HEK293 (cell line): ENCODE results near the gene PPOX.

Experiments used
- CTCF ChIA-PET: fragments of 350-600 bp; formaldehyde crosslinking; extraction: SDS; loops from one replicate; lab custom pipeline; 2021; ENCODE audit warnings: antibody characterized with exemption; lab: Yijun Ruan, JAX
- POLR2A ChIA-PET: fragments of 300-600 bp; formaldehyde crosslinking; extraction: SDS; loops from one replicate; lab custom pipeline; 2020; ENCODE audit warnings: antibody characterized with exemption, inconsistent platforms; lab: Yijun Ruan, JAX
- H3K27ac ChIP-seq: fragments of 200-500 bp; sonication (Bioruptor generic); 2 replicates; pipeline ENCODE4 v1.5.1; 2014; ENCODE audit warnings: low read depth, low read length, control low read depth, inconsistent platforms; ENCODE audit errors: extremely low read depth
- H3K36me3 ChIP-seq, 2 experiments: fragments of 200-500 bp in 1 of 2; sonication (Bioruptor generic) in 1 of 2; 1 replicate in 1 of 2; 2 replicates in 1 of 2; pipeline ENCODE4 v1.5.1; 2014 to 2017; ENCODE audit warnings: inconsistent platforms in 2 of 2, low read length in 2 of 2; ENCODE audit not compliant: control insufficient read depth in 2 of 2, insufficient read depth in 1 of 2
- H3K4me1 ChIP-seq: fragments of 200-500 bp; sonication (Bioruptor generic); 2 replicates; pipeline ENCODE4 v1.5.1; 2014; ENCODE audit warnings: mild to moderate bottlenecking, low read length, inconsistent platforms; ENCODE audit not compliant: control insufficient read depth, insufficient read depth
- H3K4me3 ChIP-seq: 2 replicates; pipeline ENCODE4 v1.5.1; 2011; ENCODE audit warnings: low read depth, mild to moderate bottlenecking, control low read depth, low read length, moderate library complexity
- H3K9me3 ChIP-seq: fragments of 200-500 bp; sonication (Bioruptor generic); 2 replicates; pipeline ENCODE4 v1.5.1; 2014; ENCODE audit warnings: low read depth, low read length, inconsistent platforms; ENCODE audit not compliant: control insufficient read depth, insufficient read depth
- GLIS2 ChIP-seq: fragments of 450-650 bp; formaldehyde crosslinking; IDR thresholded peaks from 2 replicates; pipeline ENCODE4 v1.5.1; 2016; ENCODE audit warnings: missing biosample characterization, missing genetic modification characterization
- KLF1 ChIP-seq: fragments of 450-650 bp; formaldehyde crosslinking; IDR thresholded peaks from 2 replicates; pipeline ENCODE4 v1.5.1; 2016; ENCODE audit warnings: missing biosample characterization, missing genetic modification characterization
- KLF16 ChIP-seq: fragments of 450-650 bp; formaldehyde crosslinking; IDR thresholded peaks from 2 replicates; pipeline ENCODE4 v1.5.1; 2017; ENCODE audit warnings: missing biosample characterization, missing genetic modification characterization
- KLF7 ChIP-seq: fragments of 450-650 bp; formaldehyde crosslinking; IDR thresholded peaks from 2 replicates; pipeline ENCODE4 v1.5.1; 2016; ENCODE audit warnings: missing biosample characterization, missing genetic modification characterization, borderline replicate concordance
- OVOL3 ChIP-seq: fragments of 450-650 bp; formaldehyde crosslinking; IDR thresholded peaks from 2 replicates; pipeline ENCODE4 v1.5.1; 2016; ENCODE audit warnings: missing biosample characterization, missing genetic modification characterization
- PRDM1 ChIP-seq: fragments of 450-650 bp; formaldehyde crosslinking; IDR thresholded peaks from 2 replicates; pipeline ENCODE4; 2016; ENCODE audit warnings: missing biosample characterization, missing genetic modification characterization
- SALL2 ChIP-seq: fragments of 450-650 bp; formaldehyde crosslinking; IDR thresholded peaks from 2 replicates; pipeline ENCODE4 v1.5.0; 2017; ENCODE audit warnings: missing biosample characterization, mild to moderate bottlenecking, missing genetic modification characterization, borderline replicate concordance
- SP3 ChIP-seq: fragments of 450-650 bp; formaldehyde crosslinking; IDR thresholded peaks from 2 replicates; pipeline ENCODE4 v1.5.1; 2016; ENCODE audit warnings: missing biosample characterization, missing genetic modification characterization
- SP7 ChIP-seq: fragments of 450-650 bp; formaldehyde crosslinking; IDR thresholded peaks from 2 replicates; pipeline ENCODE4 v1.5.1; 2016; ENCODE audit warnings: missing biosample characterization, missing genetic modification characterization
- WT1 ChIP-seq: fragments of 450-650 bp; formaldehyde crosslinking; IDR thresholded peaks from 2 replicates; pipeline ENCODE4 v1.5.1; 2016; ENCODE audit warnings: missing biosample characterization, missing genetic modification characterization
- ZNF10 ChIP-seq: fragments of 450-650 bp; formaldehyde crosslinking; IDR thresholded peaks from 2 replicates; pipeline ENCODE4 v1.5.1; 2017; ENCODE audit warnings: missing biosample characterization, missing genetic modification characterization
- ZNF140 ChIP-seq: fragments of 450-650 bp; formaldehyde crosslinking; IDR thresholded peaks from 2 replicates; pipeline ENCODE4 v1.5.1; 2016; ENCODE audit warnings: missing biosample characterization, missing genetic modification characterization
- ZNF16 ChIP-seq: fragments of 450-650 bp; formaldehyde crosslinking; IDR thresholded peaks from 2 replicates; pipeline ENCODE4 v1.5.1; 2016; ENCODE audit warnings: low read depth, missing biosample characterization, missing genetic modification characterization
- ZNF184 ChIP-seq: fragments of 450-650 bp; IDR thresholded peaks from 2 replicates; pipeline ENCODE4 v1.5.1; 2018; ENCODE audit warnings: missing biosample characterization, mild to moderate bottlenecking, missing genetic modification characterization
- ZNF202 ChIP-seq: fragments of 450-650 bp; formaldehyde crosslinking; IDR thresholded peaks from 2 replicates; pipeline ENCODE4 v1.5.1; 2016; ENCODE audit warnings: missing biosample characterization, missing genetic modification characterization, borderline replicate concordance
- ZNF211 ChIP-seq: fragments of 450-650 bp; formaldehyde crosslinking; IDR thresholded peaks from 2 replicates; pipeline ENCODE4 v1.5.1; 2016; ENCODE audit warnings: low read depth, missing biosample characterization, missing genetic modification characterization
- ZNF239 ChIP-seq: fragments of 450-650 bp; formaldehyde crosslinking; IDR thresholded peaks from 2 replicates; pipeline ENCODE4 v1.5.1; 2016; ENCODE audit warnings: missing biosample characterization, missing genetic modification characterization
- ZNF24 ChIP-seq: fragments of 450-650 bp; formaldehyde crosslinking; IDR thresholded peaks from 2 replicates; pipeline ENCODE4 v1.5.1; 2016; ENCODE audit warnings: missing biosample characterization, missing genetic modification characterization
- ZNF266 ChIP-seq: fragments of 450-650 bp; formaldehyde crosslinking; IDR thresholded peaks from 2 replicates; pipeline ENCODE4 v1.5.1; 2016; ENCODE audit warnings: missing biosample characterization, missing genetic modification characterization, low read depth
- ZNF366 ChIP-seq: fragments of 450-650 bp; formaldehyde crosslinking; conservative IDR thresholded peaks from 2 replicates; pipeline ENCODE4 v1.5.1; 2016; ENCODE audit warnings: missing biosample characterization, missing genetic modification characterization
- ZNF473 ChIP-seq: fragments of 450-650 bp; formaldehyde crosslinking; IDR thresholded peaks from 2 replicates; pipeline ENCODE4 v1.5.1; 2017; ENCODE audit warnings: missing biosample characterization, missing genetic modification characterization
- ZNF548 ChIP-seq: fragments of 450-650 bp; formaldehyde crosslinking; IDR thresholded peaks from 2 replicates; pipeline ENCODE4 v1.5.1; 2016; ENCODE audit warnings: missing biosample characterization, missing genetic modification characterization
- ZNF830 ChIP-seq: fragments of 450-650 bp; IDR thresholded peaks from 2 replicates; pipeline ENCODE4 v1.5.0; 2018; ENCODE audit warnings: missing biosample characterization, missing genetic modification characterization, low read depth, mild to moderate bottlenecking, moderate library complexity
- ZNF843 ChIP-seq: fragments of 450-650 bp; formaldehyde crosslinking; IDR thresholded peaks from 2 replicates; pipeline ENCODE4 v1.5.1; 2016; ENCODE audit warnings: missing biosample characterization, missing genetic modification characterization
- TF ChIP-seq, protein P1 (sequence below): fragments of 450-650 bp; formaldehyde crosslinking; IDR thresholded peaks from 2 replicates; pipeline ENCODE4 v1.5.1; 2016; ENCODE audit warnings: missing biosample characterization, missing genetic modification characterization, low read depth
- TF ChIP-seq, protein P2 (sequence below): fragments of 450-650 bp; formaldehyde crosslinking; IDR thresholded peaks from 2 replicates; pipeline ENCODE4 v1.5.1; 2017; ENCODE audit warnings: missing biosample characterization, missing genetic modification characterization
- TF ChIP-seq, protein P3 (sequence below): fragments of 450-650 bp; formaldehyde crosslinking; IDR thresholded peaks from 2 replicates; pipeline ENCODE4 v1.5.1; 2016; ENCODE audit warnings: missing biosample characterization, missing genetic modification characterization

PPOX gene

DNA sequence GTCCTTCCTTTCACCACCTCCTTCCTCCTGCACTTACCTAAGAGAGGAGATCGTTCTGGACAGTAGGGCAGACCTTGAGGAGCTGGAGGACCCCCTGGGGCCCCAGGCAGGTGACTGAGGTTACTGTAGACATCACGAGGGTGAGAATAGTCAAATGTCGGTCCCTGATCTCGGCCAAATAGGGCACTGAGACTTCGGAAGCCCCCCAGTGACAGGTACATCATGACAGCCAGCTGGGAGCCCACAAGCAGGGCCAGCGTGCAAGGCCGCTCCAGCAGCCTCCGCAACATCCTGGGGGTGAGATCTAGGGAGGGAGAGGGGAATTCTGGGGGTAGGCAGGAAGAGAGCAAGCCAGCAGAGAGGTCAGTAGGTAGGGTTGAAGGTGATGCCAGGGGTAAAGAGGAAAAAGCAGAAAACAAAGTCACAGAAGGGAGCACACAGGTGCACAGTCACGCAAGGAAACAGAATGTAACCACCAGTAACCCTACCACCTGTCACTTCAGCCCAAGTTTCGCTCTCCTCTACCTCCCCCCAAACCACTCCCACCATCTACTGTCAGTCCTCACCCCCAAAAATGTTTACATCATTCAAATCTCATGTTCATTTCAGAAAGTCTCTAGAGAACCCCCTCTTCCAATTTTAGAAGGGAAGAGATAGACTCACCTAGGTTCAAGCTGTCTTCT lies 9.7 kb downstream of the PPOX start (continued):
- no peak for TF ChIP-seq WT1 (tag by site-specific recombination)
- TF ChIP-seq ZNF24 (tag by site-specific recombination) = no peak
- no peak for TF ChIP-seq ZNF473 (tag by site-specific recombination)

DNA sequence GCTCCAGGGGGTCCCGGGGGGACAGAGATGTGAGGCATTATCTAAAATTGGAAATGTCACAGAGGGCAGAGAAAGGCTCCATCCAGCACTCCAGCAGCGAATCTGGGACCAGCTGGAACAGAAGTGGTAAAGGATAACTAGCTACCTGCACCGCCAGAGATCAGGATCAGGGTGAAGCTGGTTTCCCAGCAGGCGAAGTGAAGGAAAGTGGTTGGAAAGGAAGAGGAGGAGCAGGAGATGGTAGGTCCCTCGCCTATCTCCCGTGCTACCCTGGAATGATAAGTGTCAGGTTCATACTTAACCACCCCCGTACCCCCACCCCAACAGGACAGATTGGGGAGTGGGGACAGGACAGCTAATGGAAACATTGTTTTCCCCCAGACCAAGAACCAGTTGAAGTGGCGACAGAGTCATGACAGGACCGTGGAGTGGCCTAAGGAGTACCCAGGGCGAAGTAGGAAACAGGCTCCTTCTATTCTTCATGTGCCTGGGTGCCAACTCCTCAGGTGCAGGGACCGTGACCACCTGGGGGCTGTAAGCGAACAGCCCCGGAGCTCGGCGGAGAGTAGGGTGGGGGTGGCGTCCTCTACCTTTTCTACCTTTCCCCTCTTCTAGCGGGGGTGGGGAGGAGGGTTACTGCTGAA lies 10.4 kb downstream of the PPOX start:
- TF ChIP-seq, protein P1, sequence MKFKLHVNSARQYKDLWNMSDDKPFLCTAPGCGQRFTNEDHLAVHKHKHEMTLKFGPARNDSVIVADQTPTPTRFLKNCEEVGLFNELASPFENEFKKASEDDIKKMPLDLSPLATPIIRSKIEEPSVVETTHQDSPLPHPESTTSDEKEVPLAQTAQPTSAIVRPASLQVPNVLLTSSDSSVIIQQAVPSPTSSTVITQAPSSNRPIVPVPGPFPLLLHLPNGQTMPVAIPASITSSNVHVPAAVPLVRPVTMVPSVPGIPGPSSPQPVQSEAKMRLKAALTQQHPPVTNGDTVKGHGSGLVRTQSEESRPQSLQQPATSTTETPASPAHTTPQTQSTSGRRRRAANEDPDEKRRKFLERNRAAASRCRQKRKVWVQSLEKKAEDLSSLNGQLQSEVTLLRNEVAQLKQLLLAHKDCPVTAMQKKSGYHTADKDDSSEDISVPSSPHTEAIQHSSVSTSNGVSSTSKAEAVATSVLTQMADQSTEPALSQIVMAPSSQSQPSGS = no peak
- no peak for TF ChIP-seq SALL2
- TF ChIP-seq ZNF10 (tag by site-specific recombination) = peak; percentile 85
- TF ChIP-seq KLF7 (tag by site-specific recombination) = no peak
- no peak for TF ChIP-seq ZNF548
- TF ChIP-seq, protein P2, sequence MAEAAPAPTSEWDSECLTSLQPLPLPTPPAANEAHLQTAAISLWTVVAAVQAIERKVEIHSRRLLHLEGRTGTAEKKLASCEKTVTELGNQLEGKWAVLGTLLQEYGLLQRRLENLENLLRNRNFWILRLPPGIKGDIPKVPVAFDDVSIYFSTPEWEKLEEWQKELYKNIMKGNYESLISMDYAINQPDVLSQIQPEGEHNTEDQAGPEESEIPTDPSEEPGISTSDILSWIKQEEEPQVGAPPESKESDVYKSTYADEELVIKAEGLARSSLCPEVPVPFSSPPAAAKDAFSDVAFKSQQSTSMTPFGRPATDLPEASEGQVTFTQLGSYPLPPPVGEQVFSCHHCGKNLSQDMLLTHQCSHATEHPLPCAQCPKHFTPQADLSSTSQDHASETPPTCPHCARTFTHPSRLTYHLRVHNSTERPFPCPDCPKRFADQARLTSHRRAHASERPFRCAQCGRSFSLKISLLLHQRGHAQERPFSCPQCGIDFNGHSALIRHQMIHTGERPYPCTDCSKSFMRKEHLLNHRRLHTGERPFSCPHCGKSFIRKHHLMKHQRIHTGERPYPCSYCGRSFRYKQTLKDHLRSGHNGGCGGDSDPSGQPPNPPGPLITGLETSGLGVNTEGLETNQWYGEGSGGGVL (tag by site-specific recombination) = 0 out of 2 replicates have a peak, but pooled peaks have one; percentile 67
- no peak for TF ChIP-seq ZNF830
- no peak for TF ChIP-seq OVOL3
- TF ChIP-seq PRDM1 (tag by site-specific recombination) = peak; percentile 90
- TF ChIP-seq GLIS2 (tag by site-specific recombination) = no peak
- TF ChIP-seq ZNF366 (tag by site-specific recombination) = peak; percentile 48
- no peak for TF ChIP-seq ZNF239
- TF ChIP-seq ZNF184 = no peak
- TF ChIP-seq ZNF473 (tag by site-specific recombination) = no peak
- no peak for TF ChIP-seq ZNF211
- no peak for TF ChIP-seq ZNF140
- no peak for TF ChIP-seq ZNF843 (tag by site-specific recombination)
- TF ChIP-seq, all 188 proteins: peak for 4
- H3K36me3 ChIP-seq = peaks cover 13 to 45% of the 10 kb centered on the region in 2 experiments; a peak in 2 of 3 replicates
- H3K4me3 ChIP-seq = peak overlapping the region; percentile 88
- H3K4me1 ChIP-seq = no peaks in the 10 kb centered on the region
- no peak overlapping the region; the same call in 1 of the 2 replicates for H3K27ac ChIP-seq
- ChIA-PET CTCF (interaction anchor here (0.7 to 2.9 kb wide), 5 partner anchors 10 to 205 kb away, joined by 3 to 23 read pairs (median 4); partner anchors contain the start of gene PPOX), POLR2A (interaction anchor here (0.9 to 3.3 kb wide), 7 partner anchors 10 to 131 kb away, joined by 3 to 39 read pairs (median 5); partner anchors contain the start of genes NDUFS2, PPOX, TOMM40L and USF1)
- H3K9me3 ChIP-seq = no peaks in the 10 kb centered on the region

DNA sequence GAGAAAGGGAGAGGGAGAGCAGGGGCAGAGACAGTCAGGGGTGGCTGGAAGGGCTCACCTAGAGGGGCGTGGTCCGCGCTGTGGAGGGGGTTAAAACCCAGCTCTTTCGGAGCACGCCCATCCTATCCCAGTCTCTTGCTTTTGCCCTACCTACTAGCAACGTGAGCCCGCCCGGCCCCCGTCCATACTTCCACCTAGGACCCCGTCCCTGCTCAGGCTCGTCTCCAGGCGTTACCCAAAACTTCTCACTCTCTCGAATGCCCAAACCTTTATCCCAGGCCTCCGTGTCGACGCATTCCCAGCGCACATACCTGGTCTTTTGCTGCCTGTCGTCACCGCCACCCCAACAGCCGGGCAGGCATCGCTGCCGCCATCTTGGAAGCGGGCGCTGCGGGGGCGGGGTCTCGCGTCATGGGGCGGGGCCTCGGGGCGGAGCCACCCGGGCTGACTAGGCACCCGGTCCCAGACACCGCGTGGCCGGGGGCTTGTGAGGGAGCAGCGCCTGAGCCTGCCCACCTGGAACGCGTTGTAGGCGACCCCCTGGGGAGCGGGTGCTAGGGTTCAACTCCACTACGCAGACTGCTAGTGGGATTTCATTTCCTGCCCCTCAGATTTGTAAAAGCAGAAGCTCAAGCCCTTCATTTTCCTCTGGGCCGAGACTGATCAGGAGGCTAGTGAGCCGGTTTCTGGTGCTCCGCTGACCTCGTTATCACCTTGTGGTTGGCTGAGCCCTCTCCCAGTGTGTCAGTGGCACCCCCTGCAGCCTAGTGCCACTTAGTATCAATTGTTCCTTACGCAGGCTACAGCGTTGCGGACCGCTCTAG lies 11.1 kb downstream of the PPOX start, which contains the start of gene B4GALT3:
Gene B4GALT3, minus strand, starts transcription at position 396 of the 824 bp plus-strand sequence. CDS start 1,447 bp downstream, outside the sequence.
- ChIA-PET CTCF (interaction anchor here (0.7 to 2.9 kb wide), 6 partner anchors 10 to 204 kb away, joined by 3 to 23 read pairs (median 4); partner anchors contain the start of gene PPOX), POLR2A (interaction anchor here (0.9 to 3.3 kb wide), 7 partner anchors 11 to 132 kb away, joined by 3 to 39 read pairs (median 5); partner anchors contain the start of genes NDUFS2, PPOX, TOMM40L and USF1)
- H3K4me3 ChIP-seq = peak within 1 kb of the TSS; percentile 88
- peaks cover 12 to 38% of the 10 kb centered on the region in 2 experiments; a peak in 2 of 3 replicates for H3K36me3 ChIP-seq
- no peaks in the 10 kb centered on the region for H3K4me1 ChIP-seq
- H3K9me3 ChIP-seq = no peaks in the 10 kb centered on the region
- no peak within 1 kb of the TSS; the same call in 1 of the 2 replicates for H3K27ac ChIP-seq
- peak; percentile 83 for TF ChIP-seq SP7 (tag by site-specific recombination)
- peak; percentile 100 for TF ChIP-seq SP3 (tag by site-specific recombination)
- TF ChIP-seq, protein P3, sequence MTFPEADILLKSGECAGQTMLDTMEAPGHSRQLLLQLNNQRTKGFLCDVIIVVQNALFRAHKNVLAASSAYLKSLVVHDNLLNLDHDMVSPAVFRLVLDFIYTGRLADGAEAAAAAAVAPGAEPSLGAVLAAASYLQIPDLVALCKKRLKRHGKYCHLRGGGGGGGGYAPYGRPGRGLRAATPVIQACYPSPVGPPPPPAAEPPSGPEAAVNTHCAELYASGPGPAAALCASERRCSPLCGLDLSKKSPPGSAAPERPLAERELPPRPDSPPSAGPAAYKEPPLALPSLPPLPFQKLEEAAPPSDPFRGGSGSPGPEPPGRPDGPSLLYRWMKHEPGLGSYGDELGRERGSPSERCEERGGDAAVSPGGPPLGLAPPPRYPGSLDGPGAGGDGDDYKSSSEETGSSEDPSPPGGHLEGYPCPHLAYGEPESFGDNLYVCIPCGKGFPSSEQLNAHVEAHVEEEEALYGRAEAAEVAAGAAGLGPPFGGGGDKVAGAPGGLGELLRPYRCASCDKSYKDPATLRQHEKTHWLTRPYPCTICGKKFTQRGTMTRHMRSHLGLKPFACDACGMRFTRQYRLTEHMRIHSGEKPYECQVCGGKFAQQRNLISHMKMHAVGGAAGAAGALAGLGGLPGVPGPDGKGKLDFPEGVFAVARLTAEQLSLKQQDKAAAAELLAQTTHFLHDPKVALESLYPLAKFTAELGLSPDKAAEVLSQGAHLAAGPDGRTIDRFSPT (tag by site-specific recombination) = 0 out of 2 replicates have a peak, but pooled peaks have one; percentile 48
- TF ChIP-seq ZNF202 (tag by site-specific recombination) = no peak
- TF ChIP-seq KLF16 = peak; percentile 96
- peak; percentile 90 for TF ChIP-seq KLF1
- TF ChIP-seq ZNF266 (tag by site-specific recombination) = no peak
- TF ChIP-seq ZNF16 = 0 out of 2 replicates have a peak, but pooled peaks have one; percentile 39
